GM18508 (cell line): ENCODE data around the gene HSPA6.
"Not testable (repeated sequence)": the region's sequence is repeated elsewhere in the genome, so short reads cannot be mapped to it uniquely, and the experiment has no call there.

Experiments
- ATAC-seq: cut with Tn5 transposase; IDR thresholded peaks from one replicate; pipeline ENCODE4 v1.9.1; 2021; ENCODE audit warnings: moderate number of reproducible peaks; ENCODE audit not compliant: insufficient read depth, unreplicated experiment

The HSPA6 gene

DNA sequence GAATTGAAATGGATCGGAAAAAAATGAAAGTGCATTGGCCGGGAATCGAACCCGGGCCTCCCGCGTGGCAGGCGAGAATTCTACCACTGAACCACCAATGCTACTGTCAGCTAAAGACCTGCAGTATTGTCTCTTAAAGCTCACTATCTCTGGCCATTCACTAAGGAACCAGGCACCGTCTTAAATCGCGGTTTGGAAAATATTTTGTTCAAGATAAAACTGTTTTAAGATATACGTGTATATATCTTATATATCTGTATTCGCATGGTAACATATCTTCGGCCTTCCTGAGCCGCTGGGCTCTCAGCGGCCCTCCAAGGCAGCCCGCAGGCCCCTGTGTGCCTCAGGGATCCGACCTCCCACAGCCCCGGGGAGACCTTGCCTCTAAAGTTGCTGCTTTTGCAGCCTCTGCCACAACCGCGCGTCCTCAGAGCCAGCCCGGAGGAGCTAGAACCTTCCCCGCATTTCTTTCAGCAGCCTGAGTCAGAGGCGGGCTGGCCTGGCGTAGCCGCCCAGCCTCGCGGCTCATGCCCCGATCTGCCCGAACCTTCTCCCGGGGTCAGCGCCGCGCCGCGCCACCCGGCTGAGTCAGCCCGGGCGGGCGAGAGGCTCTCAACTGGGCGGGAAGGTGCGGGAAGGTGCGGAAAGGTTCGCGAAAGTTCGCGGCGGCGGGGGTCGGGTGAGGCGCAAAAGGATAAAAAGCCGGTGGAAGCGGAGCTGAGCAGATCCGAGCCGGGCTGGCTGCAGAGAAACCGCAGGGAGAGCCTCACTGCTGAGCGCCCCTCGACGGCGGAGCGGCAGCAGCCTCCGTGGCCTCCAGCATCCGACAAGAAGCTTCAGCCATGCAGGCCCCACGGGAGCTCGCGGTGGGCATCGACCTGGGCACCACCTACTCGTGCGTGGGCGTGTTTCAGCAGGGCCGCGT lies at the start of gene HSPA6:
Gene HSPA6 (plus strand): TSS at position 724 of the 925 bp plus-strand sequence. CDS start 119 bp downstream, at position 843.
- peak; percentile 37 for ATAC-seq

DNA sequence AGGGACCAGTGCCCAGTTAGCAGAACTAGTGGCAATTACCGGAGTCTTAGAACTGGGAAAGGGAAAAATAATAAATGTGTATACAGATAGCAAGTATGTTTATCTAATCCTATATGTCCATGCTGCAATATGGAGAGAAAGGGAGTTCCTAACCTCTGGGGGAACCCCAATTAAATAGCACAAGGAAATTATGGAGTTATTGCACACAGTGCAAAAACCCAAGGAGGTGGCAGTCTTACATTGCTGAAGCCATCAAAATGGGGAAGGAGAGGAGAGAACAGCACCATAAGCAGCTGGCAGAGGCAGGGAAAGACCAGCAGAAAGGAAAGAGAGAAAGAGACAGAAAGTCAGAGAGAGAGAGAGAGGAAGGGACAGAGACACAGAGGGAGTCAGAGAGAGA lies 46.6 kb upstream of the HSPA6 start:
- not testable (repeated sequence) for ATAC-seq

DNA sequence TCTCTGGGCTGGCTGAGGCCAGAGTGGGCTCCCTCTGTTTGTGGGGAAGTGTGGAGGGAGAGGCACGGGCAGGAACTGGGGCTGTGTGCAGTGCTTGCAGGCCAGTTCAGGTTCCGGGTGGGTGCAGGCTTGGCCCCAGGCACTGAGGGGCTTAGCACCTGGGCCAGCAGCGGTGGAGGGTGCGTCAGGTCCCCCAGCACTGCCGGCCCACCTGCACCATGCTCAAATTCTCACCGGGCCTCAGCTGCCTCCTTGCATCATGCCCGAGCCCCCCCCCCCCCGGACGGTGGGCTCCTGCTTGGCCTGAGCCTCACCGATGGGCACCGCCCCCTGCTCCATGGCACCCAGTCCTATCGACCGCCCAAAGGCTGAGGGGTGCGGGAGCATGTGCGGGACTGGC lies 45.4 kb upstream of the HSPA6 start:
- ATAC-seq = no peak

DNA sequence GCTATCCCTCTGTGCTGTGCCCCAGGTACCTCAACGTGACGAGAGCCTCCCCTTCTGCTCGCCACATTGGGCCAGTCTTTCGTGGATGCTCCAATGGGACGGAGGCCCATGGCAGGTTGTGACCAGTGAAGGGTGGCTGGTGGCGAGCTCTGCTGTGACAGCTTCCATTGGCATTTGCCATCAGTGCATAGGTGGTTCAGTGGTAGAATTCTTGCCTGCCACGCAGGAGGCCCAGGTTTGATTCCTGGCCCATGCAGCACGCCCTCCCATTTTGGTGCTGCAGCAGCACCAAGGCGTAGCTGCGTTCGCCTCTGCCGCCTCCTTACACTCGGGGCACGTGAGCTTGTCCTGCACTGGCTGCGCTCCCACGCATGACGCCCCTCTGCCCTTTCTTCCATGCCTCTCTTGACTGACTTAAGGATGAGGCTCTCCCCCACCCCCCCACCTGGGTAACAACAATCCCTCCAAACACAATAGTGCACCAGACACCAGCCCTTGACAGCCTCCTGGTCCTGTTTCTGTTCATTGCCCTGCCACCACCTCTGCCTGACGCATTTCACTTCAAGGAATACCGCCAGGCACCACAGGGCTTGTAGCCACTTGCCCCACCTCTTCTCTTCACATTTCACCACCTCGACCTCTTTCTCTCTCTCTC lies 43.8 kb upstream of the HSPA6 start:
- ATAC-seq = no peak

DNA sequence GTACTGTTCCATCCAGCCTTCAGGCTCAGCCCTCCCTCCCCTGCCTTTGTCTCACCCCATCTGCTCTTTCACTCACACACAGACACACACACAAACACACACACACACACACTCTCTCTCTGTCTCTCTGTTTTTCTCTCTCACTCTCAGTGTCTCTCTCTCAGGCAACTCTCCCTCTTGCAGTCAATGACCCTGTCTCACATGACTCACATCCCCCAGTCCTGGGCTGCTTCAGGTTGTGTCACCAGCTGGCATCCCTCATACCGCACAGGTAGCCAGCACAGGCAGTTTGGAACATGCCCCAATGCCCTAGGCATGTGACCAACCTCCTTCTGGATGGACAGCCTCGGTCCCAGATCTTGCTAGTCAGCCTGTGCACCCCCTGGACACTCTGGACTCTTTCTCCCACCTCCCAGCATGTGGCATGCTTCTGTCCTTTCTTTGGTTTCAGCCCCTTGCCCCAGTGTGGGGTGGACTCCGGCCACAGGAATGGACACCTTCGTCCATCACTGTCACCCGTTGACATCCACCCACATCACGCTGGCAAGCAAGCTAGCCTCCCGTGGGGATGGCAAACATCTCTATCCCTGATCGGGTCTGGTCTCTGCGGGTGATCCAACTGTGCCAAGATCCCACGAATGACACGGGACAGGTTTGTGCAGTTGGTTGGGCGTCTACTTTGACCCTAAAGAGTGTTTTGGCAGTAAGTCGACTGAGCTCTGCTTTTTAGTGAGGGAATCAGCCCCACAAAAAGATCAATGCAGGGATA lies 42.5 kb upstream of the HSPA6 start:
- no peak for ATAC-seq

DNA sequence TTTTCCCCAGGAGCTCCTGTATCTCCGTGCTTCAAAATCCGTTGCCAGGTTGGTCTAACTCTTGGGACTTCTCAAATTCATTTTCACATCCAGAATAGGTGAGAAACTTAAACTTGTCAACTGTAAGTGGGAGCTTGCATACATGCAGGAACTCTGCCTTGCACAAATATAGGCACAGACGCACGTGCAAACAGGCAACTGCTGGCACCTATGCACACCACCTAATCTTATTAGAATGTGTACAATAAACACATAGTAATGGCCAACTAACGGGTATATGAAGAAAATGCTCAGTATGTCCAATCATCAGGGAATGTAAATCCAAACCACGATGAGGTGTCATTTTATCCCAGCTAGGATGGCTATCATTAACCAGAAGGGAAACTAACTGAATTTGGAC lies 41.7 kb upstream of the HSPA6 start:
- ATAC-seq = no peak

DNA sequence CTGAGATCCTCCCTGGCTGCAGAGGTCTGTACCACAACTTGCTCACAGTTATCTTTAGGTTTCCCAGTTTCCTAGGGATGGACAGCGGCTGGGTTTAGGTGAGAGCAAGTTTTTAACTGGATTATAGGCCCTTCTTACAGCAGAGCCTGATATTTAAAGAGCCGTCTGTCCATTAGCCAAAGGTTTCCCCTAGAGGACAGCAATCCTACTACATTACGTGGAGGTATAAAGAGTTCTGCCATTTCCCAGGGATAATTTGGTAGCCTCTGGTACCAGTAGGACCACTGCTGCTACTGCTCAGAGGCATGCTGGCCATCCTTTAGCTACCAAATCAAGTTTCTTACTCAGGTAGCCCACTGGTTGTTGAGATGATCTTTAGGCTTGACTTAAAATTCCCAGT lies 41.0 kb upstream of the HSPA6 start:
- no peak for ATAC-seq

DNA sequence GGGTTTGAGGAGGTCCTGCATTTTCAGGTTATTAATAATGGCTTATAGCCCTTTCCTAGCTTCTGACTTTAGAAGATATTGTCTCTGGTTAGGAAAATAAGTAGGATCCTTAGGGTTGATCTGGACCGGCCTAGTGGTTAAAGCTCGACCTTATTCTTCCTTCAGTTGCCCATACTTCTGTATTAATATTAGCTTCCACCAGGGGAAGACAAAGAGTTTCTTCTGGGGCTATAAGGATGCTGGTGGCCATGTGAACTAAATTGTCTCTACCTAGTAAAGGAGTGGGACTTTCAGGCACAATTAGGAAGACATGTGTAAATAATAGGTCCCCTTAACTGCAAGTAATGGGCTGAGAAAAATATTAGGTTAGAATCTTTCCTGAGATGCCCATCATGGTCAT lies 39.7 kb upstream of the HSPA6 start:
- no peak for ATAC-seq

DNA sequence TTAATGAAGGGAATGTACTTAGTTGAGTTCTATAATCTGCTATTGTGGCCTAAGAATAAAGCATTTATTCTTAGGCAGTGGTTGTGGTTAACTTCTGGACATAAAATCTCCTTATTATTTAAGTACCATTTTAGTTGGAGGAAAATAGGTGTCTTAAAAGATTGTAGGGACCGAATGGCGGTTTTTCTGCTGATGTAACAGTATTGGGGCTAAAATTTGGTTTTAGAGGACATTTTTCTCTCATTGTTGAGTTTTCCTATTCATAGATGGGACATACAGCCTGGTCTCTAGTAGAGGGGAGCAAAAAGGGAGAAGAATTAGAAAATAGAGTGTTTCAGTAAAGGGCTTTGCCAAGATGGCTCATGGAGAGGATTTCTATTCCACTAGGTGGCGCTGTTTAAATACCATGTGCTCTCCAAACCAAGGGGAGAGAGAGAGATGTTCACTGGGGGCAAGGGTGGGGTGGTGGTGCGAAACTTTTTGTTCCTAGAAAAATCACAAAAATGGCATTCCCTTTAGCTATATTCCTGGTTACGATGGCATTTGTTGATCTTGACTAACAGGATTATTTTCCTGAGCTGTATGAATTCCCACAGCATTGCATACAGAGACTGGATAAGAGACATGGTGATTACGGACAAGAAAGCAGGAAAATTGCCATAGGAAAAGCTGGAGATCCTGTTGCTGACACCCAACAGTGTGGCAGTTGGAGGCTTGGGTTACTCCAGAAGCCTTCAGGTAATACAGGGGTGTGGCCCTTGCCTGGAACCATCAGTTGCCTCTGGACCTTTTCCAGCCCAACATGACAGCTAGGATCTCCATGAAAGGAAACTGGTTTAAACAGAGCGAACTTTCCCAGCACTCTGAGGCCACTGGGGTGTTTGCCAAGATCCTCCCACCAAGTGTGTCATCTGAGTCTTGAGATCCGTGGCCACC lies 37.3 kb upstream of the HSPA6 start:
- no peak for ATAC-seq

DNA sequence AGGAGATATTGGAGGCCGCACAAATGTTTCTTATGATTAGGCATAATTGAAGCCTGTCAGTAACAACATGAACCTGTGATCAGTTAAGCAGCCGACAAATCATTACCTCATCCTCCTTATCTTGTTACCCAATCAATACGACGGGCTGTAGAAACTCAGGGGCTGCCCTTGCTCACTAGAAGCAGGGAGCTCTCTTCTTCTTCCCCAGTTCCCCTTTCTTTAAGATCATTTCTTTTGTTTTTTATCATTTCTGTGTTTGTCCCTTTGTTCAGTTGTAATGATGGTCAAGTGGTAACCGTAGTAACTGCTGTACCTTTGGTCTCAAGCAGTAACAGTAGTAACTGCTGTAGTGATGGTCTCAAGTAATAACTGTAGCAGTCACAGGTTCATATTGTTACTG lies 32.9 kb upstream of the HSPA6 start:
- no peak for ATAC-seq

DNA sequence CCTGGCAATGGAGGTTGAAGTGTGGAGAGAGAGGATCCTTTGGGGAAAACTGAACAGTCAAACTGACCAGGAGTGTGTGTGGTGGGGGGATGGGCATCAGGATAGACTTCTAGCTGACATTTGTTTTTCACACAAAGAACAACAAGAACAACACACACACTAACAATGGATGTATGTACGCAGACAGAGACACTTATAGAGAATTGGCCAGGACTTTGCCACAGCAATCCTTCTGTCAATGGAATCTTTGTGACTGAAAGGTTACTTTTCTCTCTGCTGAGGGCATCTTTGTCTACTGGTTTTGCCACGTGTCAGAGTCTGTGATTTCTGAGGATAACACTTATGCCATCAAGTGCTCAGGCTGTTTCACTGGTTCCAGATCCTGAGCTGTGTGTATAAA lies 31.5 kb upstream of the HSPA6 start:
- no peak for ATAC-seq

DNA sequence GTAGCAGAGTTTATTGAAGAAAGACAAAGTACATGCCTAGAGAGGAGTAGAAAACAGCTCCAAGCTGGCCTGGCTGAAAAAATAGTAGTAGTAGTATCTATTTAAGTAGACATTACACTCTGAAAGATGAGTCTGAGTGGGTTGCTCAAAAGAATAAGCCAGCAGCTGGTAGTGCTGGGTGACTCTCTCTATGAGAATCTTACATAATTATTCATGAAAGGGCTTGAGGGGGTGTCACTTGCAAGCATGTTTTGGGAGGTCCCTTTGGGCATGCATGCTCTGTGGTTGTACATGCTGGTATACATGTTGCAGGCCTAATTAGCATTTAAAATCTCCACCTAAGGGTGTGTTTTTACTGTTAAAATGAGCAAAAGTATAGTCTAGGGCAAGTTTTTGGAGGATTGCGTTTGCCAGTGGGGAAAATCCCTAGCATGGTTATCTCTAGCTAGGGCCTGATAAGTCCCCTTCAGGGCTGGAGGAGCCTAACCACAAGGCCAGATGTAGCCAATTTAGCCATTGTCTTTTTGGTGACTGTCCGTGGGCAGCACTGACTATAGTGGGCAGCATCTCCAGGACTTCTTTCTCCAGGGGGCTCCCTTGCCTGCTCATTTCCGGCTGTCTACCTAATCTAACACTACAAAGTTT lies 30.1 kb upstream of the HSPA6 start:
- no peak for ATAC-seq

DNA sequence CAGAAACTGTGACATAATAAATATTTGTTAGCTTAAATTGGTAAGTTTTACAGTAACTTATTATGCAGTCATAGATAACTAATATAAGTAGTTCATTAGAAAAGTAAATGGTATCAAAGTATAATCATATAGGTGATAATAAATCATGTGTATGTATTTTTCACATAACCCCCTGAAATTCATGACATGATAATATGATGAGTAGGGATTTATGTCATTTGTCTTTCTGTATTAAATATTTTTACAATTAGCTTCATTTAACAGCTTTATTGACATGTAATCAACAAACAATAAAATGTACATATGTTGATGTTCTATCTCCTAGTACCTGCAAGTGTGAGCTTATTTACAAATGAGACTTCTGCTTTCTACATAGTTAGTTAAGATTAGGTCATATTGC lies 28.9 kb upstream of the HSPA6 start:
- no peak for ATAC-seq

DNA sequence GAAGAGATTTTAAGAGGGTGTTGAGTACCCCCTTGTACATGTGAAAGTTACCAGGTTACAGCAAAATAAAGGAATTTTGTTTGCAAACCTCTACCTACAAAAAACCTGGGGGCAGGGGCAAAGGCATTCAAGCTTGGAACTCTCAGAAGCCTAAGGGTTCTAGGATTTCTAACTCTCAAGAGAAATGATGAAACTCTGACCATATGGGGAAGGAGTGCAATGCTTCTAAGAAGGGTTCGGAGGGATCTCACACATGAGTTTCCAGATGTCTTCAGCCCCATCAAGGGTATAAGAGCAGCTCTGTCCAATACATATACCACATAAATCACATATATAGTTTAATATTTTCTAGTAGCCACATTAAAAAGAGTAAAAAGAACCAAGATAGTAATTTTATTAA lies 26.4 kb upstream of the HSPA6 start:
- ATAC-seq = no peak

DNA sequence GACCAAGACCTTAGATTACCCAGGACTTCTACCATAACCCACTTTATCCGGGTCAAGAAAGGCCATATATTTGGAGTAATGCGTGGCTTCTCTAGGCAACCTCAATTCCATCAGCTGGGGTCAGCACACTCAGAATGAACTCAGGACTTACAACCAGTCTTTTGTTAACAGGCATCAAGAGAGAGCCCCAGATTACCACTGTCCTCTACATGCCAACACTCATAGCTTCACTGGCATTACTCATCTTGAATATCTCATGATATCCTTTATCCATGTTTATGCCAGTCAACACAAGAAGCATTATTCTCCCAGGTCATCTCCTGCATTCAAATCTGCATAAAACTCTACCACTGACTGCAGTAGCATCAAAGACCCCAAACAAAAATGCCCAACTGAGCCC lies 25.7 kb upstream of the HSPA6 start:
- no peak for ATAC-seq

DNA sequence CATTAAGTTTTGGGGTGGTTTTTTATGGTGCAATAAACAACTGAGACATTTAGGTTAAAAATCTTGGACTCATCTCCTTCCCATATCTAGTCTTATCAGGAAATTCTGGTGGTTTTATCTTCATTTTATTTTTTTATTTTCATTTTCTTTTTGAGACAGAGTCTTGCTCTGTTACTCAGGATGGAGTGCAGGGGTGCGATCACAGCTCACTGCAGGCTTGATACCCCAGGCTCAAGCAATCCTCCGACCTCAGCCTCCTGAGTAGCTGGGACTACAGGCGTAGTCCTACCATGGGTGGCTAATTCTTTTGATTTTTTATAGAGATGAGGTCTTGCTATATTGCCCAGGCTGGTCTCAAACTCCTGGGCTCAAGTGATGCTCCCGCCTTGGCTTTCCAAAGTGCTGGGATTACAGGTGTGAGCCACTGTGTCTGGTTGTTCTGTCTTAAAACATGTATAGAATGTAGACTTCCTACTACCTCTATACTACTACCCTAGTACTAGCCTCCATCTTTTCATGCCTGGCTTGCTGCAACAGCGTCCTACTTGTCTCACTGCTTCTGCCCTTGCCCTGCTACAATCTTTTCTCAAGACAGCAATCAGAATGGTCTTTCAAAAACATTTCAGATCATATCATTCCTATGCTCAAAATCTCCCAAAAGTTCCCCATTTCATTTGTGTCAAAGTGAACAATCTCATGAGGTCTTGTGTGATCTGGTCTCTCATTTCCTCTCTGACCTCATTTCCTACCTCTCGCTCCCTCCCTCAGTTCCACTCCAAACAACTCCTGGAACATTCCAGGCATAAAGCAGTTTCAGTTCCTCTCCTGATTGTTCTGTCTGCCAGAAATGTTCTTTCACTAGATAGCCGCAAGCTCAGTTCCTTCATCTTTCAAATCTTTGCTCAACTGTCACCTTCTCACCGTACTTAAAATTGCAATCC lies 25.0 kb upstream of the HSPA6 start:
- ATAC-seq = no peak

DNA sequence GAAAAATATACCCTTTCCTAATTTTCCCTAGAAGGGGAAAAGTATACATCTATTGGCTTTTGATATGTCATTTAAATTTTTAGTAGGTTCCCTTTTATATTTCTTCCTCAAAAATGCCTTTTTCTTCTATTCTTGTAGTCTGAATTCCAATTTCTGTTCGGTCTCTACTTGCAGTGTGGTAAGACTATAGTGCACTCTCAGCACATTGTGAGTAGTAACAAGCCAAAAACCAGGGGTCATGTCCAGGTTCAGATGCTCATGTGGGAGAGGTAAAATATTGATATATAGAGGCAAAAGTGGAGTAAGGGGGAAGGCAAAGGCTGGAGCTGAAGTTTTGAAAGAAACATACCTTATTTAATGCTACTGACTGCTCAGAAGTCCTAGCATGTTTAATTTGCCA lies 23.1 kb upstream of the HSPA6 start:
- ATAC-seq = no peak

DNA sequence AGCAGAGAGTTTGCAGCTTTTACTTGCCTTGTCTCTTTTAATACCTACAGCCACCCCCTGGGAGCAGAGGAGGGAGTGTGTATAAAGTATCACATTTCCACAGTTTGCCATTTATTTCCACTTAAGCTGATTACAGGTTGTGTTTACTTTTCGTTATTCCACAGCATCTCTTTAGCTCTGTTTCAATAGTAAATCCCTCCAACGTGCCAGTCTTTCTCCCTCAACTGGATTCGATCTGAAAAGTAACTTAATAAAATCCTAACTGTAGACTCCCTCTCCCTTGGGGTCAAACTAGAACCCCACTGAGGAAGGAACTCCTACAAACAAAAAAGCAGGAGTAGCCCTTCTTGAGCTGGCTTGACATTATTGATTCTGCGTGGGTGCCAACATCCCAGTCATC lies 22.2 kb upstream of the HSPA6 start:
- no peak for ATAC-seq
